ENCODE measurements around the gene FAM120B.

FAM120B gene

GRCh38 chr6:170362121-170362520 lies 55.6 kb downstream of the FAM120B start:
- DNase-seq: no peak

- no peak for DNase-seq
Measured at GRCh38 chr6:170363255-170363654, 56.7 kb downstream of the FAM120B start.

GRCh38 chr6:170365121-170365520 lies 58.6 kb downstream of the FAM120B start:
- no peak for DNase-seq

GRCh38 chr6:170365593-170365992 lies 59.0 kb downstream of the FAM120B start:
- DNase-seq: no peak

- DNase-seq: peak; percentile 5
Measured at GRCh38 chr6:170366248-170366960, 59.8 kb downstream of the FAM120B start.

GRCh38 chr6:170367241-170367640 lies 60.7 kb downstream of the FAM120B start:
- DNase-seq: peak; percentile 36

- DNase-seq: no peak
Measured at GRCh38 chr6:170368544-170368943, 62.0 kb downstream of the FAM120B start.

- DNase-seq: no peak
Measured at GRCh38 chr6:170369403-170369802, 62.8 kb downstream of the FAM120B start.

- DNase-seq: no peak
Measured at GRCh38 chr6:170370416-170370815, 63.9 kb downstream of the FAM120B start.

- DNase-seq: no peak
Measured at GRCh38 chr6:170371080-170371479, 64.5 kb downstream of the FAM120B start.

- DNase-seq: peak; percentile 70
Measured at GRCh38 chr6:170371588-170371987, 65.0 kb downstream of the FAM120B start.

- no peak for DNase-seq
Measured at GRCh38 chr6:170372380-170373325, 66.1 kb downstream of the FAM120B start.

GRCh38 chr6:170374571-170375444 lies 68.2 kb downstream of the FAM120B start:
- no peak for DNase-seq

GRCh38 chr6:170375661-170376060 lies 69.1 kb downstream of the FAM120B start:
- DNase-seq: no peak

- no peak for DNase-seq
Measured at GRCh38 chr6:170376386-170377043, 70.0 kb downstream of the FAM120B start.

GRCh38 chr6:170378502-170378901 lies 71.9 kb downstream of the FAM120B start:
- DNase-seq: no peak

GRCh38 chr6:170381562-170381961 lies 75.0 kb downstream of the FAM120B start:
- no peak for DNase-seq

- DNase-seq: no peak
Measured at GRCh38 chr6:170383466-170384035, 77.0 kb downstream of the FAM120B start.

GRCh38 chr6:170385506-170385905 lies 78.9 kb downstream of the FAM120B start:
- DNase-seq: no peak

- DNase-seq: no peak
Measured at GRCh38 chr6:170388113-170388512, 81.6 kb downstream of the FAM120B start.

- no peak for DNase-seq
Measured at GRCh38 chr6:170393033-170393432, 86.5 kb downstream of the FAM120B start.

GRCh38 chr6:170393807-170394399 lies 87.3 kb downstream of the FAM120B start:
- no peak for DNase-seq
